Endothelial cell of umbilical vein (primary cell): ENCODE data around the gene TXN. TPM values are rescaled to one million over a fixed set of nuclear protein-coding genes. Genes with fewer than 3 reads are reported as not detected.

ENCODE experiments used
- BruUV-seq: library from RNA; stranded (reverse); fragments of 400-500 nt; replicated peaks from 2 replicates; lab custom pipeline; 2021; lab: Mats Ljungman, UMichigan
- CTCF ChIA-PET: fragments of 300-600, 350-600 bp; sonication (Branson Sonifier 250); formaldehyde crosslinking; loops from one replicate; lab custom pipeline; 2021; ENCODE audit warnings: antibody characterized with exemption, inconsistent platforms; lab: Charles Lee
- POLR2A ChIA-PET: fragments of 300-600, 350-600 bp; sonication (Branson Sonifier 250); formaldehyde crosslinking; loops from one replicate; lab custom pipeline; 2021; ENCODE audit warnings: antibody characterized with exemption, inconsistent platforms; lab: Charles Lee
- DNase-seq: peaks from one replicate; pipeline ENCODE4 v3.0.0-alpha.2; 2011; ENCODE audit warnings: low read depth, low spot score
- FAIRE-seq: peaks from 2 replicates; lab custom pipeline; 2011; peaks lifted over from hg19 to GRCh38; lab: Jason Lieb, UNC
- H2AFZ ChIP-seq: 2 replicates; pipeline ENCODE4 v1.6.0; 2012; ENCODE audit warnings: low read depth, low read length, control low read depth, inconsistent platforms
- H3K27ac ChIP-seq: 2 replicates; pipeline ENCODE4 v1.5.1; 2011; ENCODE audit warnings: low read depth, mild to moderate bottlenecking, control low read depth, low read length, moderate library complexity; ENCODE audit not compliant: insufficient read depth
- H3K27me3 ChIP-seq, 2 experiments: 2 replicates each; pipeline versions ENCODE4 v1.6.0 to v1.6.1; 2011; ENCODE audit warnings: low read length in 2 of 2, mixed read lengths in 1 of 2; ENCODE audit not compliant: control insufficient read depth in 2 of 2, insufficient read depth in 2 of 2
- H3K36me3 ChIP-seq, 2 experiments: 2 replicates in 1 of 2; 3 replicates in 1 of 2; pipeline ENCODE4 v1.5.1; 2011; ENCODE audit warnings: low read length in 2 of 2, mild to moderate bottlenecking in 1 of 2, moderate library complexity in 1 of 2; ENCODE audit not compliant: control insufficient read depth in 2 of 2, insufficient read depth in 2 of 2; ENCODE audit errors: extremely low read depth in 1 of 2
- H3K4me1 ChIP-seq: 3 replicates; pipeline ENCODE4 v1.5.1; 2011; ENCODE audit warnings: mild to moderate bottlenecking, low read length; ENCODE audit not compliant: control insufficient read depth, insufficient read depth; ENCODE audit errors: extremely low read depth
- H3K4me2 ChIP-seq: 2 replicates; pipeline ENCODE4 v1.6.1; 2011; ENCODE audit warnings: low read length, control low read depth, mixed read lengths; ENCODE audit not compliant: insufficient read depth
- H3K4me3 ChIP-seq, 3 experiments: fragments of 200-600 bp in 1 of 3; sonication (generic), shearing (Covaris generic) in 1 of 3; replicated peaks in 1 of 3; 2 replicates each; pipeline ENCODE4 v1.5.1; 2011 to 2016; ENCODE audit warnings: control low read depth in 3 of 3, low read length in 3 of 3, mild to moderate bottlenecking in 2 of 3, inconsistent platforms in 1 of 3, low read depth in 1 of 3, moderate library complexity in 1 of 3; ENCODE audit not compliant: insufficient read depth in 1 of 3
- H3K79me2 ChIP-seq: 2 replicates; pipeline ENCODE4 v1.6.0; 2012; ENCODE audit warnings: low read length, inconsistent platforms; ENCODE audit not compliant: control insufficient read depth, insufficient read depth
- H3K9ac ChIP-seq: replicated peaks from 2 replicates; pipeline ENCODE3; 2011; ENCODE audit warnings: low read length, control low read depth; ENCODE audit not compliant: insufficient read depth; ENCODE audit errors: extremely low read depth
- H3K9me1 ChIP-seq: replicated peaks from 3 replicates; pipeline ENCODE4 v1.6.0; 2011; ENCODE audit warnings: mild to moderate bottlenecking, low read length; ENCODE audit not compliant: control insufficient read depth, insufficient read depth; ENCODE audit errors: extremely low read depth
- H3K9me3 ChIP-seq: replicated peaks from 2 replicates; pipeline ENCODE4 v1.5.1; 2012; ENCODE audit warnings: low read length, inconsistent platforms; ENCODE audit not compliant: control insufficient read depth, insufficient read depth
- H4K20me1 ChIP-seq: replicated peaks from 2 replicates; pipeline ENCODE3; 2011; ENCODE audit warnings: mild to moderate bottlenecking, low read length; ENCODE audit not compliant: control insufficient read depth, insufficient read depth; ENCODE audit errors: extremely low read depth
- EZH2 ChIP-seq: IDR thresholded peaks from 2 replicates; pipeline ENCODE4 v1.6.1; 2012; ENCODE audit warnings: borderline replicate concordance, low read depth, mild to moderate bottlenecking, moderate library complexity, low read length, inconsistent platforms; ENCODE audit not compliant: severe bottlenecking
- FOS ChIP-seq: IDR thresholded peaks from 2 replicates; pipeline ENCODE4 v1.6.1; 2011; ENCODE audit warnings: mild to moderate bottlenecking, low read length, moderate library complexity, borderline replicate concordance; ENCODE audit not compliant: insufficient read depth
- GATA2 ChIP-seq: IDR thresholded peaks from 2 replicates; pipeline ENCODE4 v1.7.0; 2011; ENCODE audit warnings: low read depth, mild to moderate bottlenecking, moderate library complexity, mixed read lengths, low read length; ENCODE audit not compliant: insufficient read length, insufficient read depth
- JUN ChIP-seq: IDR thresholded peaks from 2 replicates; pipeline ENCODE4 v1.6.1; 2011; ENCODE audit warnings: borderline replicate concordance, low read depth; ENCODE audit not compliant: insufficient read length, insufficient read depth
- MYC ChIP-seq: IDR thresholded peaks from one replicate; pipeline ENCODE4 v1.6.1; 2011; ENCODE audit warnings: mild to moderate bottlenecking, low read depth, low read length
- POLR2A ChIP-seq: IDR thresholded peaks from 2 replicates; pipeline ENCODE4 v1.6.1; 2012; ENCODE audit warnings: low read depth, mild to moderate bottlenecking, control low read depth, low read length
- POLR2AphosphoS5 ChIP-seq: IDR thresholded peaks from 2 replicates; pipeline ENCODE4 v1.6.1; 2012; ENCODE audit warnings: low read depth, mild to moderate bottlenecking, control low read depth, low read length, moderate library complexity; ENCODE audit not compliant: insufficient read depth
- dilution Hi-C: fragments of 300-500 bp; cut with MboI; formaldehyde crosslinking; loops from one replicate; pipeline ENCODE4 v1.15.0; 2019; ENCODE audit warnings: low sequenced_read_pairs; ENCODE audit not compliant: extremely low pct_ligation_motif_present
- intact Hi-C: fragments of 100-400 bp; cut with micrococcal nuclease; formaldehyde crosslinking; loops from one replicate; pipeline ENCODE4 v1.10.0; 2022
- polyA plus RNA-seq, 4 experiments: library from polyadenylated mRNA; depleted of rRNA in 3 of 4; stranded (reverse) in 3 of 4; unstranded in 1 of 4; fragments of >200 nt; gene quantifications; 2 replicates each; pipeline versions ENCODE4 v1.2.1 to v1.2.3, GENCODE V29; 2011 to 2012; ENCODE audit warnings: missing spikeins in 1 of 4
- total RNA-seq: library from RNA; stranded (reverse); gene quantifications from 2 replicates; pipeline ENCODE4 v1.2.3, GENCODE V29; 2021
- TF ChIP-seq, protein P1 (sequence below), 2 donors: IDR thresholded peaks; 1 replicate in 1 of 2; 2 replicates in 1 of 2; pipeline ENCODE4 v1.5.1; 2011; ENCODE audit warnings: low read length in 2 of 2, mild to moderate bottlenecking in 2 of 2, moderate library complexity in 2 of 2, control low read depth in 1 of 2, inconsistent platforms in 1 of 2, low read depth in 1 of 2; ENCODE audit not compliant: insufficient read depth in 1 of 2; ENCODE audit errors: extremely low read depth in 1 of 2
- TF ChIP-seq, protein P2 (sequence below): IDR thresholded peaks from 2 replicates; pipeline ENCODE4 v1.6.1; 2011; ENCODE audit not compliant: insufficient read depth, insufficient read length

TXN gene
- total and polyA plus RNA-seq, 2 donors (not counting 3 experiments of a cell fraction or from before 2014, with no cell fraction given) = 280 to 373 TPM

DNA sequence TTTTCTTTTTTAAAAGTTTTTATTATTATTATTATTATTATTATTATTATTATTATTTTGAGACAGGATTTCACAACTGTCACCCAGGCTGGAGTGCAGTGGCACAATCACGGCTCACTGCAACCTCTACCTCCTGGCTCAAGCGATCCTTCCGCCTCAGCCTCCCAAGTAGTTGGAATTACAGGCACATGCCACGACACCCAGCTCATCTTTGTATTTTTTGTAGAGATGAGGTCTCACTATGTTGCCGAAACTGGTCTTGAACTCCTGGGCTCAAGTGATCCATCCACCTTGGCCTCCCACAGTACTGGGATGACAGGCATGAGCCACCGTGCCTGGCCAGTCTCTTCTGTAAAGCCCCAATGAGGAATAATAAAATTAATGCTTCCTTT lies 31.0 kb upstream of the TXN start:
- H3K9ac ChIP-seq = no peak overlapping the region
- no peak overlapping the region for H3K4me3 ChIP-seq
- dilution Hi-C loops = no loop called here
- H3K27me3 ChIP-seq = no peaks in the 10 kb centered on the region
- FAIRE-seq = no peak
- H3K79me2 ChIP-seq = no peaks in the 10 kb centered on the region
- ChIA-PET CTCF (no interaction called here), POLR2A (no interaction called here)
- no peaks in the 10 kb centered on the region for H3K36me3 ChIP-seq
- H3K4me2 ChIP-seq = no peak overlapping the region
- no peaks in the 10 kb centered on the region for H3K4me1 ChIP-seq
- BruUV-seq = no TSS peak
- intact Hi-C loops = no loop called here
- TF ChIP-seq JUN (no peak), POLR2A (no peak), MYC (no peak), EZH2 (no peak), POLR2AphosphoS5 (no peak), GATA2 (no peak), FOS (no peak)
- TF ChIP-seq, protein P1, sequence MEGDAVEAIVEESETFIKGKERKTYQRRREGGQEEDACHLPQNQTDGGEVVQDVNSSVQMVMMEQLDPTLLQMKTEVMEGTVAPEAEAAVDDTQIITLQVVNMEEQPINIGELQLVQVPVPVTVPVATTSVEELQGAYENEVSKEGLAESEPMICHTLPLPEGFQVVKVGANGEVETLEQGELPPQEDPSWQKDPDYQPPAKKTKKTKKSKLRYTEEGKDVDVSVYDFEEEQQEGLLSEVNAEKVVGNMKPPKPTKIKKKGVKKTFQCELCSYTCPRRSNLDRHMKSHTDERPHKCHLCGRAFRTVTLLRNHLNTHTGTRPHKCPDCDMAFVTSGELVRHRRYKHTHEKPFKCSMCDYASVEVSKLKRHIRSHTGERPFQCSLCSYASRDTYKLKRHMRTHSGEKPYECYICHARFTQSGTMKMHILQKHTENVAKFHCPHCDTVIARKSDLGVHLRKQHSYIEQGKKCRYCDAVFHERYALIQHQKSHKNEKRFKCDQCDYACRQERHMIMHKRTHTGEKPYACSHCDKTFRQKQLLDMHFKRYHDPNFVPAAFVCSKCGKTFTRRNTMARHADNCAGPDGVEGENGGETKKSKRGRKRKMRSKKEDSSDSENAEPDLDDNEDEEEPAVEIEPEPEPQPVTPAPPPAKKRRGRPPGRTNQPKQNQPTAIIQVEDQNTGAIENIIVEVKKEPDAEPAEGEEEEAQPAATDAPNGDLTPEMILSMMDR (IDR thresholded peaks at IDR 0.05; ENCODE audit: extremely low read depth in 1 of 2, insufficient read depth in 1 of 2, low read depth in 1 of 2, low read length in 2 of 2) = no peak
- TF ChIP-seq, protein P2, sequence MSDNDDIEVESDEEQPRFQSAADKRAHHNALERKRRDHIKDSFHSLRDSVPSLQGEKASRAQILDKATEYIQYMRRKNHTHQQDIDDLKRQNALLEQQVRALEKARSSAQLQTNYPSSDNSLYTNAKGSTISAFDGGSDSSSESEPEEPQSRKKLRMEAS = no peak
- no peaks in the 10 kb centered on the region for H3K9me1 ChIP-seq
- no peaks in the 10 kb centered on the region for H4K20me1 ChIP-seq
- no peak for DNase-seq
- no peak overlapping the region for H3K27ac ChIP-seq
- H3K9me3 ChIP-seq = no peaks in the 10 kb centered on the region
- H2AFZ ChIP-seq = no peak overlapping the region
